ENCODE results near the gene SVEP1.
A peak's percentile ranks its signal among the peaks of the same experiment; 100 is the strongest.
"Not testable (repeated sequence)": the region's sequence is repeated elsewhere in the genome, so short reads cannot be mapped to it uniquely, and the experiment has no call there.

Gene SVEP1

DNA sequence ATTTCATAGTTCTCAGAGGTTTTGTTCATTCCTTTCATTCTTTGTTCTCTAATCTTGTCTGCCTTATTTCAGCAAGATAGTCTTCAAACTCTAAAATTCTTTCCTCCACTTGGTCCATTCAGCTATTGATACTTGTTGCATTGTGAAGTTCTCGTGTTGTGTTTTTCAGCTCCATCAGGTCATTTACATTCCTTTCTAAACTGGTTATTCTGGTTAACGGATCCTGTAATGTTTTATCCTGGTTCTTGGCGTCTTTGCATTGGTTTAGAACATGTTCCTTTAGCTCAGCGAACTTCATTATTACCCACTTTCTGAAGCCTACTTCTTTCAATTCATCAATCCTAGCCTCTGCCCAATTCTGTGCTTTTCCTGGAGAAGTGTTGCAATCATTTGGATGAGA lies 196.8 kb downstream of the SVEP1 start:
- DNase-seq, result no peak

DNA sequence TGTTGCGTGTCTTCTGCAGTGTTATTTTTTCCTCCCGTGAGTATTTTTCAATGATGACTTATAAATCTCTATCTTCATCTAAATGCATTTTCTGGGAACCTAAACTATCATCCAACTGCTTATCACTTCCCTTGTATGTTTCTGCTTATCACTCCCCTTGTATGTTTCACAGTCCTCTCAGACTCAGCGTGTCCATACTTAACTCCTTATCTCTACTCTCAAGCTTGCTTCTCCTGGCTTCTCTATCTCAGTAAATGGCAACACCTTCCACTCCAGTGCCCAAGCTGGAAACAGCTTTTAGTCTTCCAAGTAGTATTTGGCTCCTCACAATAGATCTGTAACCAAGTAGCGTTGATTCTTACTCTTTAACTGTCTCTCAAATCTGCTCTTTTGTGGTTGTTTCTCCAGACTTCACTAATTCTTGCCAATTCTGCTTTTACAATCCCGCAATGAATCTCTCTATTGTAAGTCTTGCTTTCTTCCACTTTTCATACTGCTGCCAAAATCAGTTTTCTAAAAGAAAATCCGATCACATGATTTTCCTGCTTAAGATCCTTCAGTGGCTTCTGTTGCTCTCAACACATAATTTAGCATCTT lies 208.0 kb downstream of the SVEP1 start:
- DNase-seq, result no peak

DNA sequence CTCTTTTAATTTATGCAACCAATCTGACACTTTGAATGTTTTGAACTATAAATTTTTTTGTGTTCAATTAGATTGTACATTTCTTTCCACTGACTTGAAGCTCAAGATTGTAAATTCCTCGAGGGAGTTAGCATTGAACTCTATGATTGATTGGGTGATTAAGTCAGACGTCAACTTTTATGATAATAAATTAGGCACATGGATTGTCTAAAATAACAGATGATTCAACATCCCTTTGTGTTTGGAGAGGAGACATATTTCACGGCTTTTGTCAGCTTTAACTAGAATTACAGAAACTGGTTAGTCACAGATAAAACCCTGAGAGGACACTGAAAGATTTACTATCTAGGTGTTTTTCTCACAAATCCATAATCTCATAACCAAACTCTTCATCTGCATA lies 209.2 kb downstream of the SVEP1 start:
- DNase-seq, result no peak

DNA sequence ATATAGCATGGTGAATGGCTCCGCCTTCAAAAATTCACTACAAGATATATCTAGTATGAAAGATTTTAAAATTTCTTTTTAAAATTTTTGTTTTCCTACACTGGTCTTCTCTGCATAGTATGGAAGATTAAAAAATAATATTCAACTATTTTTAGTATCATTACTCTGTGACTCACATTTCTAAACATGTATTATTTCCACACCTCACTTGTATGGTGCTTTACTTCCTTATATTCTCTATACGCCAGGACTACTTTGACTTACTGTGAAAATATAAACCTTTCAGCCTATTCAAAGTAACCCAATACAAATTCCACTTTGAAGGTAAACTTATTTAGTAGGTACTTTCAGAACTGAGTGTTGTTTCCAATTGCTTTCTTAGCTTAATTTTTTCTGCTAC lies 215.1 kb downstream of the SVEP1 start:
- no peak for DNase-seq

DNA sequence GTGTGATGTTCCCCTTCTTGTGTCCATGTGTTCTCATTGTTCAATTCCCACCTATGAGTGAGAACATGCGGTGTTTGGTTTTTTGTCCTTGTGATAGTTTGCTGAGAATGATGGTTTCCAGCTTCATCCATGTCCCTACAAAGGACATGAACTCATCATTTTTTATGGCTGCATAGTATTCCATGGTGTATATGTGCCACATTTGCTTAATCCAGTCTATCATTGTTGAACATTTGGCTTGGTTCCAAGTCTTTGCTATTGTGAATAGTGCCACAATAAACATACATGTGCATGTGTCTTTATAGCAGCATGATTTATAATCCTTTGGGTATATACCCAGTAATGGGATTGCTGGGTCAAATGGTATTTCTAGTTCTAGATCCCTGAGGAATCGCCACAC lies 220.5 kb downstream of the SVEP1 start:
- DNase-seq, result not testable (repeated sequence)

DNA sequence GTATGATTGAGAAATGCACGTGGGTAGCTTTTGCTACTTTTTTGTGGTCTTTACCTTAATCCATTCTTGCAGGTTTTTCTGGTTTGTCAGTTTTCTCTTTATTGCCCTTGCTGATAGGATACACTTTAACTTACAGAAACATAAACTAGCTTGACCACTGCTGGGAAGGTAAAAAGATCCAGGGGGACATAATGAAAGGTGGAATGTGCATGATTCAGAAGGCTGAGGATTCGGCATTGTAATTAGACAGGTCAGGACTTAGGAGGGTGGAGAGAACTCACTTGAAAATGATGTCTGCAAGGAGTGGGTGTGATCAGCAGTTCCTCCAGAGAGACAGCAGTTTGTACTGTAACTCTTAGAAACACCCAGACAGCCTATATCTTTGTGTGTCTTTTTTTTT lies 222.0 kb downstream of the SVEP1 start:
- no peak for DNase-seq

DNA sequence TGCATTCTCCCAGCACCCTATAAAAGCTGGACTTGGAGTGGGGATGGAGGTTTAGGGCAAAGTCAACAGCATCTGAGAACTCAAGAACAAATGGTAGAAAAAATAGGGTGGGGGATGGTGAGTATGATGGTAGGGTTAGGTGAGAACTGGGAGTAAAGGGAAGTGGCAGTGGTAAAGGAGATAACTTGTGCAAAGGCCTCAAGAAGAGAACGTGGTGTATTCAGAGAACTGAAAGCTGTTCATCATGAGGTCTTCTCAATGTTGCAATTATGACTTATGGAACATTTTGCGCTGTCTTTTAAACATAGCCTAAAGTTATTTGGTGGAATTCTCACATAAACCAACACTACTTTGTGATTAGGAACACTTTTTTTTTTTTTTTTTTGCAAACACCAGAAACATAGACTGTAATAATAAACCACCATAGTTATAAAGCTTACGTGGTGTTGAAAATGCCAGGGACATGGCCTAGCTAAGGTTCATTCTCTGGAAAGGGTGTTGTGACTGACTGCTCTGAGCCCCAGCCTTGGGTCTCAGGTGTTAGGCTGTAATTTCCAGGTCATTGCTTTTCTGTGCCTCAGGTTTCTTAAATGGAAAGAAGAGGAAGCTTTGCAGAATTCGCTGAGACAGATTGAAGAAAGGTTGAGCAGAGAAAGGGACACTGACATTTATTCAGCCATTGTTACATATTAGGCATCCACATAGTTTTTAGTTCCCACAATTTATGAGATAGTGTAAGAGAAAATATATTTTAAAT lies 222.7 kb downstream of the SVEP1 start:
- DNase-seq, result no peak

DNA sequence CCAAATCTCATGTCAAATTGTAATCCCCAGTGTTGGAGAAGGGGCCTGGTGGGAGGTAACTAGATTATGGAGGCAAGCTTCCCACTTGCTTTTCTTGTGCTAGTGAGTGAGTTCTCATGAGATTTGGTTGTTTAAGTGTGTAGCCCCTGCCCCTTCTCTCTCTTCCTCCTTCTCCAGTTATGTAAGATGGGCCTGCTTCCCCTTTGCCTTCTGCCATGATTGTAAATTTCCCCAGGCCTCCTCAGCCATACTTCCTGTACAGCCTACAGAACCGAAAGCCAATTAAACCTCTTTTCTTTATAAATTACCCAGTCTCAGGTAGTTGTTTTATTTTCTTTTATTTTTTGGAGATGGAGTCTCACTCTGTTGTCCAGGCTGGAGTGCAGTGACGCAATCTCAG lies 223.6 kb downstream of the SVEP1 start:
- no peak for DNase-seq

DNA sequence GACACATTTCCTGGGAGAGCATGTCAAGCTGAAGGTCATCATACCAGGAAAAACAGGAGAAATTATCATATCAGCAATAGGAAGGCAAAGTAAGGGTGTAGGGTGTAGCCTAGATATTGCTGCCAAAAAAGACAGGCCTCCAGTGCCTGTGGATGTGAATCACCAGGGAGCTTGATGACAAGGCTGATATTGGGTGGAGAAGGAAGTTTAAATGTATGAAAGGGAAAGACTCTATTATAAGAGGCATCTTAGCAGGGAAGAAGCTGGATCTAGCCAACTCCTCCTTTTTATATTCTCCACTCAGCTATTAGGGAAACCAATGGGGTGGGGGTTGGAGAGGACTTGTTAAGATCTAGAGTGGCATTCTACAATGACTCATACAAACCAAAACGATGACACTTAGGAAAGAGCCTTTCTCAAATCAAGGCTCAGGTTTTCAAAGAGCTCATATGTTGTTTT lies 228.5 kb downstream of the SVEP1 start:
- DNase-seq, result peak in 9 of 58 donors; percentile 1 to 34 (median 4)

DNA sequence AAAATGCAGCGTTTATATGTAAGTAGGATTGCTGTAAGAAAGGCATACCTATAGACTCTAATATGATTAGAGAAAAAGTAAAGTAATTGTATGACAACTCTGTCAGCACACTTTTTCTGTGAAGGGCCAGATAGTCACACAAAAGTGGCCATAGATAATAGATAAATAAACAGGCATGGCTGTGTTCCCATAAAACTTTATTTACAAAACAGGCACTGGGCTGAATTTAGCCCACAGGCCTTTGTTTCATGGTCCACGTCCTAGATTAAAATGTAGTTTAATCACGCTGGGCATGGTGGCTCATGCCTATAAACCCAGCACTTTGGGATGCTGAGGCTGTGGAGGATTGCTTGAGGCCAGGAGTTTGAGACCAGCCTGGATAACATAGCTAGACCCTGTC lies 233.2 kb downstream of the SVEP1 start:
- no peak for DNase-seq

DNA sequence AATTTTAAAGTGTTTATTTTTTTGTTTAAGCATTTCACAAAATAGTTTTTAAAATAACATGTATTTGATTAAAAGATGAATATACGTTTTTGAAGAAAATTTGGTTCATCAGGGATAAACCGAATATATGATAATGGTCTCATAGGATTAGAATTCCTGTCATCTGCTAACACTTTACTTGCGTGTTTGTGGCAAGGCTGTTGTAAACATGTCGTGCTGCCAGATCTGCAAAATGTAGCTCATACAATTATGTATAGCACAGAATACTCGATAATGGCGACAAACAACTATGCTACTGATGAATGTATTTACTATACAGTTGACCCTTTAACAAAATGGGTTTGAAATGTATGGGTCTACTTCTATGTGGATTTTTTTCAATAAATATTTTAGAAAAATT lies 234.7 kb downstream of the SVEP1 start:
- no peak for DNase-seq

DNA sequence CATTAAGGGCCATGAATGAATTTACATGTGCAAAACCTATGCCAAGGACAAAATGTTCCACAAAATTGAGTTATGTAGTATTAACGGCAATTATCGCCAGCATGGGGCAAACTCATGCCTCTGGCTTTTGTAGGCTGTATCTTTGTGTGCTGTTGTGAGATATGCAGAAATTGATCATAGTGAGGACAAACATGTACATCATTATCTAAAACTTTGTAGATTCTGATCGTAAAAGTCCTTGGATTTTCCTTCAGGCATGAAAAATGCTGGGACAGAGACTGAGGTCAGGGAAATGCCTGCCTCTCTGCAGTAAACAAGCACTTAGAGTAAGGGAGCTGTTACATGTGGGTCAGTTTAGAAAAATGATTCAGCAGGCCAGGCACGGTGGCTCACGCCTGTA lies 236.0 kb downstream of the SVEP1 start:
- no peak for DNase-seq

DNA sequence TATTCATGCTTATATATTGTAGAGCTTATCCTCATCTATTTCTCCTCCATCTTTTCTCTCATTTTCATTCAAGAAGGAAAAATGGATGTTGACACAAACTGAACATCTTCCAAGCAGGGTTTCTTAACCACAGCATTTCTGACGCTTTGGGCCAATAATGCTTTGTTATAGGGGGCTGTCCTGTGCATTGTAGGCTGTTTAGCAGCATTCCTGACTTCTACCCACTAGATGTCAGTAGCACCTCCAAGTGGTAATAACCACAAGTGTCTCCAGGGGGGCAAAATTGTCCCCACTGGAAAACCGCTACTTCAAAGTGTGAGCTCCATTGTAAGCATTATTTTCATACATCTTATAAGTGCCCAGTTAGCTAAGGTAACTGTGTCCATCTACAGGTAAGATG lies 239.2 kb downstream of the SVEP1 start:
- DNase-seq, result peak in 1 of 58 donors; percentile 1

DNA sequence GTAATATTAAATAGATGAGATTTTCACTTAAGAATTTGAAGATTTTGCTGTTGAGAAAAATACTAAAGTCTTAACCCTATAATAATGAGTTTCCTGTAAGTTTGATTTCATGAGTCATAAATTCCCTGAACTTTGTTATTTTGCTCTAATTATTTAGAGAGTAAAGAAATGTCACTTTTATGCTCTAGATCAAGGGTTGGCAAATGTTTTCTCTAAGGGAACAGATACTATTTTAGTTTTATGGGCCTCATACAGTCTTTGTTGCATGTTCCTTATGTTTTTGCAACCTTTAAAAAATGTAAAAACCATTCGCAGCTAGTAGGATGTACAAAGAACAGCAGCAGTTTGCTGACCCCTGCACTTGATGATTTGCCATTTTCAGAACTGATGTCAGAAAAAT lies 241.4 kb downstream of the SVEP1 start:
- no peak for DNase-seq

DNA sequence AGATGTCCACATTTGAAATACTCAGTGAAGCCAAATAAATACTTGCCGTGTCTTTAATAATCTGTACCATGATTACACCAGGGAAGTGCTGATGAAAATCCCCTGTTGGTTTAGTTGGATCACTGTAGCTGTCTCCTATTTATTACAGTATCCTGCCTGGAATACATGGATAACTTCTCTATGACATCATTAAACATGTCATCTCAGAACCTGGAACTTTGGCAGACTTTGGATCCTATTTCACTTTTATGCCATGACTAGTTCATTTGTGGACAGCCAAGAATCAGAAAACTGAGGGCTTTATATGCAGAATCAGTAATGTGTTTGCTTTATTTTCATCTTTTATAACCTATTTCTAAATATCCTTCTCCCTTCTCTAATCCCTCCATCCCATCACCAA lies 241.8 kb downstream of the SVEP1 start, which contains the start of gene TXNDC8:
Gene TXNDC8 (minus strand): TSS at position 137 of the 400 bp plus-strand sequence.
- DNase-seq, result no peak

DNA sequence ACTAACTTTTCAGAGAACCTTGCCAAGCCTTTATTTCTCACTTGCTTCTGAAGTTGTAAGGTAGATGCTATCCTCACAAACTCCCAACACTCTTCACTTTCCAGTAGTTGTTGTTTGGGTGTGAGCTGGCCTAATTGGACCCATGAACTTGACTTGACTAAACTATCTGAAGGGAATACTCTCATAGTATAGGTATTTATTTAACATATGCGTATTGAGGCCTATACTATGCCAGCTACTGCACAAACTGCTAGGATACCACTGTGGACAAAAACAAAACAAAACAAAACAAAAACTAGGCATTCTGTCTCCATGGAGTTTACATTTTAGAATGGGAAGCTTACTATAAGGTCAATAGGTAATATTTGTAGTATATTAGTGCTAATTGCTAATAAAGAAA lies 243.2 kb downstream of the SVEP1 start:
- no peak for DNase-seq

DNA sequence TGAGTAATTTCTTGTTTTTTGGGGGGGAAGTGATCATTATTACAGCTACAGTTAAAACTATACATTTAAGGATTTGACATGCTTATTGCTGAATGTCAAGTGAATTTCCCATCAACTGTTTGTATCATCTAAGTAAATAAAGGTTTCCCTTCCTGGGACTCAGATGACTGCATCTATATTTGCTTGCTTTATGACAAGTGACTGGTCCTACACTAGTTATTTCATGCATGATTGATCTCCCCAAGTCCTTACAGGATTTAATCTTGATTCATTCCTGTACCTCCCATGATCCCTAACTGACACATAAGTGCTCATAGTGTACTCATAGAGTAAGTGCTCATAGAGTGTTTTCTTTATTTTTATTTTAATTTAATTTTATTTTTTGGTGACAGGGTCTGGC lies 244.7 kb downstream of the SVEP1 start:
- no peak for DNase-seq

DNA sequence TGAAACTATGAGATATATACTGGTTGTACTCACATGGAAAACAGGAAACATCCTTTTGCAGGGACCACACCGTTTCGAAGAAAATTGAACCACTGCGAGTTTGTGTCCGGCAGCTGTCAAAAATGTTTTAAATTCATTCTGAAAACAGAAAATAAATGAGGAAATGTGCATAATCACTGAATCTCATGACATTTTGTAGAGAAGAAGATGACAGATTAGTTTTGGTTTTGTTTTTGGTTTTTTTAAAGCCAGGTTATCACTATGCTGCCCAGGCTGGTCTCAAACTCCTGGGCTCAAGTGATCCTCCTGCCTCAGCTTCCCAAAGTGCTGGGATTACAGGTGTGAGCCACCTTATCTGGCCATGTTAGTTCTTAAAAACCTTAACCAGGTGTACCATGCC lies 245.4 kb downstream of the SVEP1 start:
- no peak for DNase-seq

DNA sequence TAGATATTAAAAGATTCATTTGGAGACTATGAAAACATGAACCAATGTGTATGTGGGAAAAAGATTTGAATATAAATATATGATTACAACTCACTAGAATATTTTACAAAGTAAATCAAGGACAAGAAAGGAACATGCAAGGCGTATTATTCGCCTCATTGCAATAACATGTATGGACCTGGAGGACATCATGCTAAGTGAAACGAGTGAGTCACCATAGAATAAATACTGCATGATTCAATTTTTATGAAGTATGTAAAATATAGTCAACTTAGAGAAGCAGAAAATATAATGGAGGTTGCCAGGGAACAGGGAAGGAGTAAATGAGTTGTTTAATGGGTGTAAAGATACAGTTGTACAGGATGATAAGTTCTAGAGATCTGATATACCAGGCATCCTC lies 246.8 kb downstream of the SVEP1 start:
- DNase-seq, result no peak

DNA sequence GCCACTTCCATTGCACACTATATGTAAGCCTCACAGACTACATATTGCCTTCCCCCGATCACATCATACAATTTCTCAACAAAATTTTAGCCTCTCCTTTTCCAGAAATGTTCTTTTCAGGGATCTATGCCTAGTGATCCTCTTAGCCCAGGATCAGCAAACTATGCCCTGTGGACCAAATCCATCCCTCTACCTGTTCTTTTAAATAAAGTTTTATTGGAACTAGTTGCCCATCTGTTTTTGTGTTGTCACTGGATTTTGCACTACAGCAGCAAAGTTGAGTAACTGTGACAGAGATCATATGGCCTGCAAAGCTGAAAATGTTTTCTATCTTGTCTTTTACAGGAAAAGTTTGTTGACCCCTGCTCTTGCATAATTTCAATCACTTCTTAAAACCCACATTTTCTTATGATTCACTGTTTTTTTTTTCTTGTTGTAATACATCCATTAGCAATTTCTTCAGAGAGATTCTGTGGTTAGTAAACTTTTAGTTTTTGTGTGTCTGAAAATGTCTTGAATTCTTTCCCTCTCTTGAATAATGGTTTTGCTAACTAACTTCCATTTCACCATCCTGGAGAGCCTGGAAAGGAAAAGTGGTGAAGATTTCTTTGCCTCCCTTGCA lies 248.9 kb downstream of the SVEP1 start:
- DNase-seq, result no peak

DNA sequence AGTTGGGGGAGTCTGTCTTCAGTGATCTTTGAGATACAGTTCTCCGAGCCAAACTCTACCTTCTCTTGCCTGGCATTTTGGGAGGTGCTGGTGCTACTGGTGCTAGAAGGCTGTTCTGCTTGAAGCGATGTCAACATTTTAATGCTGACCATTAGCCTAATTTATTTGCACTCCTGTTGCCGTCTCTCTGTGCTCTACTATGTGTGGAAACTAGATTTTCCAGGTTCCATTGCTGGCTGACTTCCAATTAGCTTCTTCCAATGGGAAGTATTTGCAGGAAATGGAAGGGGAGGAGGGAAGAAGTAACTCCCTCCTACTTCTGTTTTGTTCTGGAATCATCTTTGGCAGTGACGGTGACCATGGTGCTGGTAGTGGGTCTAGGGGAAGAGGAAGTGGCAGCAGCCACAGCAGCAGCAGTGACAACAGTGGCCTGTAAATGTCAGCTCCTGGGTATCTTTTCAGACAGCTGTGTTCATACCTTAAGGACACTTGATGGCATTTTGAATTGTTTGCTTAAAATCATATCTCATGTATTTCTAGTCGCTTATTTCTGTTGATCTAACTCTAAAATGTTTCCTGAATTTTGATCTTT lies 249.8 kb downstream of the SVEP1 start:
- DNase-seq, result no peak

DNA sequence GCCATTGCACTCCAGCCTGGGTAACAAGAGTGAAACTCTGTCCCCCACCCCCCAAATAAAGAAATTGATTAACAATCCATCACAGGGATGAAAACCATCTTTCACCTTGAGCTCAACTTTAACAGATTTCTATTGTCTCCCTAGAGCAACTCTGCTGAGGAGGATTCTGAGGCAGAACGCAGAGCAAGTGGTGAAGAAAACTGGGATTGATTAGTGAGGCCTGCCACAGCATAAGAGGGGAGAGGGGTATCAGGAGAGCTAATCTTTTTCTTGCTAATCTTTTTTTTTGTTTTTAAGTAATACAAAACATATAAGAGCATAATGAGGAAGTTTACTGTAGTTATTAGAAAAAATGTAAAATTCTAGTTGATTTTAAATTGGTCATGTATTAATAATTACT lies 250.8 kb downstream of the SVEP1 start:
- no peak for DNase-seq

All from anterior cingulate cortex (tissue), 58 donors.